NCI-H510A (cell line): Measurements from ENCODE around the gene RNF144B.
"Not testable (repeated sequence)": the region's sequence is repeated elsewhere in the genome, so short reads cannot be mapped to it uniquely, and the experiment has no call there.

Experiments used
- DNase-seq: peaks from one replicate; lab custom pipeline; 2025; lab: John Stamatoyannopoulos, UW

The RNF144B gene

GRCh38 chr6:18387061-18387721, at the start of gene RNF144B:
RNF144B (plus strand) TSS chr6:18387350; CDS start chr6:18399535, 12,185 bp downstream.
- peak; percentile 92 for DNase-seq

- no peak for DNase-seq
Measured at GRCh38 chr6:18339599-18339998, 47.6 kb upstream of the RNF144B start.

GRCh38 chr6:18340781-18341551, 46.2 kb upstream of the RNF144B start:
- no peak for DNase-seq

DNA sequence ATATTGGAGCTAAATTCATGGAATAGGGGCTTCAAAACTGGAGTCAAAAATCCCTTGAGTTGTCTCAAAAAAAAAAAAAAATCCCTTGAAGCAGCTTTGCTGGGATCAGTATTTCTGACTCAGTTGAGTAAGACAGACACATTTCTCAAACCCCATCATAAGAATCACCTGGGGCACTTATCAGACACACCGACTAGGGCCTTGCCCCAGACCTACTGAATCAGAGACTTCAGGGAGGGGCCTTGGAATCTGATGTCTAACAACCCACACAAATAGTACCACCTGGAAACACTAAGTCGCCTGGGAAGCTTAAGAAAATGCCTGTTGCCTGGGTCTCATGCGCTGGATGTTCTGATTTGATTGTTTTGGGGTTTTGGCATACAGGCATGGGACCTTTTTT, 44.9 kb upstream of the RNF144B start:
- DNase-seq, result no peak

DNA sequence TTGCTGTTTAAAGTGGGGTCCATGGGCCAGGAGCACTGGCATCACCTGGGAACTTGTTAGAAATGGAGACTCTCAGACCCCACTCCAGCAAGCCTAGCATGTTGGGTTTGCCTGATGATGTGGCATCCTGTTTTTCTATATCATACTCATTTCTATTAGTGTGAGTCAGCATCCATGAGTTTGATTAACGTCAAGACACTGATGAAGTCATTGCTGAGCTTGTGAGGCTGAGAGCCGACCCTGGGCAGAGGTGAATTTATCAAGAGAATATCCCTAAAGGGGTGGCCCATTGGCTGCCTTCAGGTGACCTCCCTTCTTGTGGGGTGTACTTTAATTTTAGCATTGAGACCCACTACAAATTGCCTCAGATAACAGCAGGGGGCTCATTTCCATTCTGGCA, 43.4 kb upstream of the RNF144B start:
- DNase-seq, result no peak

DNA sequence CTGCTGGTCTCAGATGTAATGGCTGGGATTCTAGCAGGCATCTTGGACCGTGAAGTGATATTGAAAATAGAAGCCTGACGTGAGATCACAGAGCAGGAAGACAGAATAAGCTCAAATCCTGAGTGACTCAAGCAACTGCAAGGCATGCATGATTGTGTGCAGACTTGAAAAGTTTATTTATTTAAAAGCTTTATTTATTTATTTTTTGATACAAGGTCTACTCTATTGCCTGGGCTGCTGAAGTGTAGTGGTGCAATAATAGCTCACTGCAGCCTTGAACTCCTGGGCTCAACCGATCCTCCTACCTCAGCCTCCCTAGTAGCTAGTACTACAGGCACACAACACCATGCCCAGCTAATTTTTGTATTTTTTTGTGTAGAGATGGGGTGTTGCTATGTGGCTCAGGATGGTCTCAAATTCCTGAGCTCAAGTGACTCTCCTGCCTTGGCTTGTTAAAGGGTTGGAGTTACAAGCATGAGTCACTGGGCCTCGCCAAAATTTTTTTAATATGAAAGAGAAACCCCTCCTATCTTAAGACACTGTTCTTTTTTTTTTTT, 40.1 kb upstream of the RNF144B start:
- DNase-seq, result no peak

GRCh38 chr6:18347866-18348265, 39.3 kb upstream of the RNF144B start:
- no peak for DNase-seq

- DNase-seq, result no peak
Measured at GRCh38 chr6:18349386-18349785, 37.8 kb upstream of the RNF144B start.

GRCh38 chr6:18350271-18350670, 36.9 kb upstream of the RNF144B start:
- DNase-seq, result no peak

DNA sequence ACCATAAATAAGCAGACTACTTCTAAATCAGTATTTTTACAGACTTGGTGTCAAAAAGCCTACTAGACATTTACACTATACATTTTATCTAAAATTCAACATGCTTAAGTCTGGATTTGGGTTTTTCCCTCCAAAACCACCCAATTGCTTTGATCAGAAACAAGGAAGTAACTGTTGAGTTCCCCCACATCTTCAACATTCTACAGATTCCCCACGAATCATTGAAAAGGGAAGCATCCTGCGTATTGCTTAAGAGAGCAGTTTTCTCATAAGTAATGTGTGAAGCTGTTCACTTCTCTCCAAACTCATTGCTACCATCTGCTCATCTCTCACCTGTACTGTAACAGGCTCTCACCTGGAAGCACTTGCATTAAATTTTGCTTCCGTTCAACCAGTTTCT, 36.4 kb upstream of the RNF144B start:
- no peak for DNase-seq

GRCh38 chr6:18352001-18352400, 35.1 kb upstream of the RNF144B start:
- no peak for DNase-seq

GRCh38 chr6:18352842-18353241, 34.3 kb upstream of the RNF144B start:
- no peak for DNase-seq

GRCh38 chr6:18353251-18353650, 33.9 kb upstream of the RNF144B start:
- no peak for DNase-seq

GRCh38 chr6:18357546-18357945, 29.6 kb upstream of the RNF144B start:
- not testable (repeated sequence) for DNase-seq

DNA sequence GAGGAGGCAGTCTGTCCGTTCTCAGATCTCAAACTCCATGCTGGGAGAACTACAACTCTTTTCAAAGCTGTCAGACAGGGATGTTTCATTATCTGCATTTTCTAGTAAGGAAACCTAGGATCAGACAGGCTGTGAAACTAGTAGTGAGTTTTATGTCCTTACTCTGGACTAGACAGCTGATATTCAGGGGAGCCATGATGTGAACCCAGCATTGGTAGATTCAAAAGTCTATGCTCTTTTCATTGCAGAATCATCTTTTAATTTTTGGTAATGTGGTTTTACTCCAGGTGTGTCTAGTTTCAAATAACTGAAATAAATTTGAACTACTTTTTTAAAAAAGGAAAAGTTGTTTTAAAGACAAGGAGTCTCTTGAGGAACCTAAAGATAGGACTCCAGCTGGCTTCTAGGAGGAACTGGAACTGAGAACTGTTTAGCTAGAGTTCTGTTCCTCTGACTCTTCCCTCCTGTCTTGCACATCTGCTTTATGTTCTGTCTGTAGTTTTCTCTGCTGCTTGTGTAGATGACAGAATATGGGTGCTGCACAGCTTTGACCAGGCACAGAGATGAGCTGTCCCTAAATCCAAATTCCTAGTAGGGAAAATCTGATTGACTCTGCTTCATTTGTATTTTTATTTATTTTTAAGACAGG, 27.8 kb upstream of the RNF144B start:
- DNase-seq, result no peak

GRCh38 chr6:18360188-18360587, 27.0 kb upstream of the RNF144B start:
- no peak for DNase-seq

DNA sequence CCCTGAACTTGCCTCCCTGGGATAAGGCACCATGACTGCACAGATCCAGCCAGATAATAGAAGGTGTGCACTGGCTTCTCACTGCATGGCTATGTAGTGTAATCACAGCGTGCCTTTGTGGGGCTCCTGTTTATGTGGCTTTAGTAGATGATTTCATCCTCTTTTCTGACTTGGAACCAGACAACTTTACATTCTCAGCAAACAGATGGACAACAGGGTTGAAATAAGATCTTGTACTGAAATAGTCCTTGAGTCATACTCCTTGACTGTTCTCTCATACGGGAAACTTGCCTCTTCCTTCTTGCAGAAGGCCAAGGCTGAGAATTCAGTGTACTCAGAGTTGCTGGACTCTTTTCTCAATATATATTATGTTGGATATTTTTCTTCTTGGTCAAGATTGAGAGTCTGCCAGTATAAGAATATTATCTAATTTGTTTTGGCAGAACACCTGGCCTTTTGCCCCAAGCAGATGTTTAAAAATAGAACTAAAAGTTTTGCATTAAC, 25.0 kb upstream of the RNF144B start:
- no peak for DNase-seq

DNA sequence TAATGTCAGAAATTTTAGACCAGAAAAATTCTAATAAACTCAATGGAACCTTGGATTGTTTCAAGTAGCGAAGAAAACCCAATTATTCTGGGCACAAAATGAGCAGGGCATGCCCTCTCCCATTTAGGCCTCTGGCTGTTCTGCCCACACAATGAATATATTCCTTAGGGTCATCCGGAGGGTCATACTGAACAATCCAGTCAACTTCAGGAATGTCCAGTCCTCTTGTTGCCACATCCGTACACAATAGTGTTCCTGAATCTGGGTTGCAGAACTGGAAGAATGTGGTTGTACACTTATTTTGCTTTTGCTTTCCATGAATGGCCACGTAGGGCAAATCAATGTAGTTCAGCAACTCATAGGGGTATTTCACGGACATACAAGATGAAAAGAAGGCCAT, 23.4 kb upstream of the RNF144B start:
- no peak for DNase-seq

- not testable (repeated sequence) for DNase-seq
Measured at GRCh38 chr6:18364561-18364960, 22.6 kb upstream of the RNF144B start.

DNA sequence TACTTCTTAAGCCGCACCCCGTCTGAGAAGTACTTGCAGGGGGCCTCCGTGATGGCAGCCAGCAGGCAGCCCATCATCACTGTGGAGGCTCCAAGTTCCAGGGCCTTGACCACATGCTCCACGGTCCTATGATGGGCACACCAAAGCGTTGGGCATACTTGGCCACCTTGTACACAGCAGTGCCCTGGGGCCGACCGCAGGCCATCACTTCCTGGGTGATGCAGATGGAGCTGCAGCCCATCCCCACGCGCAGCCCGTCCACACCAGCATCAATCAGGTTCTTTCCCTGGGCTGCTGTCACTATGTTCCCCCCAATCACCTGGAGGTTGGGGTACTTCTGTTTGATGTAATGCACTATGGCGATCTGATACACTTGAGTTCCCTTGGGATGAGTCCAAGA, 19.8 kb upstream of the RNF144B start:
- DNase-seq, result no peak

- no peak for DNase-seq
Measured at GRCh38 chr6:18368277-18369105, 18.7 kb upstream of the RNF144B start.

DNA sequence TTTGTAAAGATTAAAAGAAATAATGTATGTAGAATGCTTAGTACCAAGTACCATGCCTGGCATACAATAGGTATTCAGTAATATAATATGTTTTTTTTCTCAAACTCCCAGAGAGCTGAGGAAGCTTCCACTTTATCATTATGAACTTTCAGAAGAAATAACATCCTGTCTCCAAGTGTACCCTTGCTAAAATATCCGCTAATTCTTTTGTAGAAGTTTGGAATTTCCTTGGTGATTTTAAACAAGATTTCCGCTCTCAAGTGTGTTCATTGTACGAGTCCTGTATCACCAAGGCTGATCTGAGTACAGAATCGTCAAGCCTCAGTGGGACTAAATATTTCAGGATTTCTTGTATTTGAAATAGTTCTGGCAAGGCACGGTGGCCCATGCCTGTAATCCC, 16.1 kb upstream of the RNF144B start:
- no peak for DNase-seq
